ENCODE data around the gene BRINP2. TPM values are rescaled to one million over a fixed set of nuclear protein-coding genes. Genes with fewer than 3 reads are reported as not detected.

BRINP2 gene
- total and polyA plus RNA-seq, 2 of the 13 experiments (the other 11 are each of a cell fraction or from before 2014, with no cell fraction given): 0.08 to 0.20 TPM

GRCh38 chr1:177223359-177223758 is 52.6 kb downstream of the BRINP2 start:
- H3K79me2 ChIP-seq (ENCODE audit: insufficient read depth, low read length): no peaks in the 10 kb centered on the region
- intact Hi-C loops (cut with micrococcal nuclease; ENCODE audit: unreplicated experiment): no loop called here
- ATAC-seq (no peak), DNase-seq (ENCODE audit: low spot score) (no peak), FAIRE-seq (no peak)
- no peak overlapping the region for H3K27ac ChIP-seq (ENCODE audit: extremely low read length, insufficient read depth, low read length)
- H2AFZ ChIP-seq (ENCODE audit: low read length): no peak overlapping the region
- BruUV-seq (replicated peaks): no TSS peak
- ChIA-PET CTCF (ENCODE audit: low intra/inter-chr PET ratio, low total read pairs) (no interaction called here), POLR2A (no interaction called here)
- 0% methylated on average over 2 of the region's 2 CpGs for WGBS (ENCODE audit: low lambda C conversion rate)
- in situ Hi-C loops (cut with HindIII; ENCODE audit: extremely low pct_ligation_motif_present, low pct_unique_long_range_greater_than_20kb): no loop called here
- no peaks in the 10 kb centered on the region for H4K20me1 ChIP-seq (ENCODE audit: insufficient read depth, low read length)
- H3K9ac ChIP-seq (ENCODE audit: insufficient read depth, low read depth, low read length): no peak overlapping the region
- H3K36me3 ChIP-seq (replicated peaks in 1 of 2; ENCODE audit: control insufficient read depth in 1 of 2, insufficient read depth in 2 of 2, low read length in 2 of 2): no peaks in the 10 kb centered on the region
- H3K9me3 ChIP-seq (ENCODE audit: low read length): peaks cover 3% of the 10 kb centered on the region; the same call in 1 of the 2 replicates
- no peak overlapping the region for H3K4me2 ChIP-seq (ENCODE audit: low read depth, low read length)
- TF ChIP-seq ZNF713 (CRISPR knock-in tag; IDR thresholded peaks at IDR 0.05) (no peak), CENPT (CRISPR knock-in tag; IDR thresholded peaks at IDR 0.05; ENCODE audit: low read depth) (no peak), ZBTB21 (CRISPR knock-in tag; IDR thresholded peaks at IDR 0.05) (no peak), ZFP41 (CRISPR knock-in tag; IDR thresholded peaks at IDR 0.05; ENCODE audit: borderline replicate concordance) (no peak), SP140L (CRISPR knock-in tag; IDR thresholded peaks at IDR 0.05; ENCODE audit: borderline replicate concordance) (no peak), MLXIP (CRISPR knock-in tag; IDR thresholded peaks at IDR 0.05; ENCODE audit: borderline replicate concordance) (no peak), ELF3 (CRISPR knock-in tag; IDR thresholded peaks at IDR 0.05) (no peak), ZNF577 (CRISPR knock-in tag; IDR thresholded peaks at IDR 0.05; ENCODE audit: borderline replicate concordance, low read depth) (no peak), KLF6 (CRISPR knock-in tag; IDR thresholded peaks at IDR 0.05) (no peak), ETS1 (CRISPR knock-in tag; IDR thresholded peaks at IDR 0.05) (no peak), ZBTB8A (CRISPR knock-in tag; IDR thresholded peaks at IDR 0.05; ENCODE audit: borderline replicate concordance, low read depth) (no peak), JDP2 (CRISPR knock-in tag; IDR thresholded peaks at IDR 0.05; ENCODE audit: borderline replicate concordance) (no peak), ZNF138 (CRISPR knock-in tag; IDR thresholded peaks at IDR 0.05; ENCODE audit: low read depth) (no peak), RFXANK (CRISPR knock-in tag; IDR thresholded peaks at IDR 0.05) (no peak)
- no peaks in the 10 kb centered on the region for H3K4me1 ChIP-seq (ENCODE audit: insufficient read depth, low read length)
- H3K27me3 ChIP-seq (ENCODE audit: control insufficient read depth in 1 of 2, insufficient read depth in 2 of 2, low read length in 2 of 2): no peaks in the 10 kb centered on the region
- H3K4me3 ChIP-seq (replicated peaks in 1 of 3; ENCODE audit: insufficient read depth in 1 of 3, low read depth in 2 of 3, low read length in 3 of 3): no peak overlapping the region
